ENCODE results near the gene FKBP15.
A peak's percentile ranks its signal among the peaks of the same experiment; 100 is the strongest.
"Not testable (repeated sequence)": the region's sequence is repeated elsewhere in the genome, so short reads cannot be mapped to it uniquely, and the experiment has no call there.

FKBP15 gene, protein sequence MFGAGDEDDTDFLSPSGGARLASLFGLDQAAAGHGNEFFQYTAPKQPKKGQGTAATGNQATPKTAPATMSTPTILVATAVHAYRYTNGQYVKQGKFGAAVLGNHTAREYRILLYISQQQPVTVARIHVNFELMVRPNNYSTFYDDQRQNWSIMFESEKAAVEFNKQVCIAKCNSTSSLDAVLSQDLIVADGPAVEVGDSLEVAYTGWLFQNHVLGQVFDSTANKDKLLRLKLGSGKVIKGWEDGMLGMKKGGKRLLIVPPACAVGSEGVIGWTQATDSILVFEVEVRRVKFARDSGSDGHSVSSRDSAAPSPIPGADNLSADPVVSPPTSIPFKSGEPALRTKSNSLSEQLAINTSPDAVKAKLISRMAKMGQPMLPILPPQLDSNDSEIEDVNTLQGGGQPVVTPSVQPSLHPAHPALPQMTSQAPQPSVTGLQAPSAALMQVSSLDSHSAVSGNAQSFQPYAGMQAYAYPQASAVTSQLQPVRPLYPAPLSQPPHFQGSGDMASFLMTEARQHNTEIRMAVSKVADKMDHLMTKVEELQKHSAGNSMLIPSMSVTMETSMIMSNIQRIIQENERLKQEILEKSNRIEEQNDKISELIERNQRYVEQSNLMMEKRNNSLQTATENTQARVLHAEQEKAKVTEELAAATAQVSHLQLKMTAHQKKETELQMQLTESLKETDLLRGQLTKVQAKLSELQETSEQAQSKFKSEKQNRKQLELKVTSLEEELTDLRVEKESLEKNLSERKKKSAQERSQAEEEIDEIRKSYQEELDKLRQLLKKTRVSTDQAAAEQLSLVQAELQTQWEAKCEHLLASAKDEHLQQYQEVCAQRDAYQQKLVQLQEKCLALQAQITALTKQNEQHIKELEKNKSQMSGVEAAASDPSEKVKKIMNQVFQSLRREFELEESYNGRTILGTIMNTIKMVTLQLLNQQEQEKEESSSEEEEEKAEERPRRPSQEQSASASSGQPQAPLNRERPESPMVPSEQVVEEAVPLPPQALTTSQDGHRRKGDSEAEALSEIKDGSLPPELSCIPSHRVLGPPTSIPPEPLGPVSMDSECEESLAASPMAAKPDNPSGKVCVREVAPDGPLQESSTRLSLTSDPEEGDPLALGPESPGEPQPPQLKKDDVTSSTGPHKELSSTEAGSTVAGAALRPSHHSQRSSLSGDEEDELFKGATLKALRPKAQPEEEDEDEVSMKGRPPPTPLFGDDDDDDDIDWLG

DNA sequence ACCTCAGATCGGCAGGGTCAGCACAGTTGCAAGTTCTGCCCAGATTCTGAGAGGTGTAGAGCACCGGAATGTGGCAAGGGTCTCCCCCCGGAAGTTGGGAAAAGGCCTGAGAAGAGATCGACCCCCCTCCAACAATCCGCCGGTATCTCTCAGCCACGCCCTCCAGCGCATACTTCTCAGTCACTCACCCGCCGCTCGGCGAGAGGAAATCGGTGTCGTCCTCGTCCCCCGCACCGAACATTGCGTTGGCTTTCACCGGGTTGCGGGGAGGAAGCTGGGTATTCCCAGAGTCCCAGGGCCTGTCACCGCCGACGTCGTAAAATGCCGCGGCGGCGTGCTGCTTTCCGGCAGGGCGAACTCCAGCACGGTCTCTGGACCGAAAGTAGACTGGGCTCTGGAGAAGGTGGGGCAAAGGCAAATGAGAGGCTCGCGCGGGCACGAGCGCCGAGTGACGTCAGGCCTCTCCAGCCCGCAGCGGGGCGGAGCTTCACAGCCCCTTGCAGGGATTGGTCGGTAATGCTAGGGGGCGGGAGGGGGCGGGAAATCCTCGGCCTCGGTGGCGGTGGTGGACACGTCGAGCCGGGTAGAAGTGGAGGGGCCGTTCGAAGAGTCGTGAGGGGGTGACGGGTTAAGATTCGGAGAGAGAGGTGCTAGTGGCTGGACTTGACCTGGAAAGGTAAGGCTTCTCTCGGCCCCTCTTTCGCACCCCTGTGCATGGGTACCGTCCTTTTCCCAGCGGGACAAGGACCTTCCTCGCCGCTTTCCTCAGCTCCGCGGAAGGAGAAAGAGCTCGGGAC, at the start of gene FKBP15, which contains the start of gene SLC31A1:
FKBP15 (minus strand) TSS at position 275 of the 797 bp plus-strand sequence; CDS start at position 241, 34 bp downstream.
SLC31A1 (plus strand) TSS at position 542 of the 797 bp plus-strand sequence. CDS start 34,605 bp downstream, outside the sequence.
- FAIRE-seq (peak; percentile 58), DNase-seq (ENCODE audit: insufficient read length, low spot score) (peak; percentile 98)

DNA sequence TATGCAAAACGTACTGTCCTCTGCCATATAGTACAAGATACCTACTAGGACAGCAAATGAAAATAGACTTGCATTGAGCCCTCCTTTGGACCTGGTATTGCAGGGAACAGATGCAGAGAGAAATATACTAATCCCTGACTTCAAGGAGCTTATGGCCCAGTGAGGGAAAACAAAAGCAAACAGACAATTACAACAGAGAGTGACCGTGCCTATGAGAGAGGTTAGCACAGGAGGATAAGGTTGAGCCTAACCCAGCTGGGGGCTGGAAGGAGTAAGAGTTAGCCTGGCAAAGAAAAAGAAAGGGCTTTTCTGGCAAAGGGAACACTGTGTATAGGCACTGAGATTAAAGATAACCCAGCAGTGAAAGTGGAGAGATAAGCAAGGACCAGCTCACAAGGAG, 48.8 kb upstream of the FKBP15 start:
- FAIRE-seq (no peak), DNase-seq (ENCODE audit: insufficient read length, low spot score) (no peak)

DNA sequence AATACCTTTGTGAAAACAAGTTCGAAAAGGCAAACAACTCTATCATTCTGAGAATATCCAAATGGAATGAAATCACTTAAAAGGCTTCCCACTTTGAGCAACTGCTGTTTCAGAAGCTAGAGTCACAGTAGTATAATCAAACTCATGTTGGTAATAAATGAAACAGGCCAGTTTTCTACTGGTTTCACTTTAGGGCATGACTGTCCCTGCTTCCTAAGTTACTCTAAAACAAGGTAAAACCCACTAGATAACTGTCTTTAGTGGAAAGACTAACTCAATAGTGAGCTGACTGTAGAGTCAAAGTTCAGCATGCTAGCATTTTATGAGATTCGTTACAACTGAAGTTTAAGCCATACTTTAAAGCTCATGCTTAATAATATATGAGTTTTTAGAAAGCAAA, 48.3 kb upstream of the FKBP15 start:
- FAIRE-seq: no peak
- no peak for DNase-seq (ENCODE audit: insufficient read length, low spot score)

DNA sequence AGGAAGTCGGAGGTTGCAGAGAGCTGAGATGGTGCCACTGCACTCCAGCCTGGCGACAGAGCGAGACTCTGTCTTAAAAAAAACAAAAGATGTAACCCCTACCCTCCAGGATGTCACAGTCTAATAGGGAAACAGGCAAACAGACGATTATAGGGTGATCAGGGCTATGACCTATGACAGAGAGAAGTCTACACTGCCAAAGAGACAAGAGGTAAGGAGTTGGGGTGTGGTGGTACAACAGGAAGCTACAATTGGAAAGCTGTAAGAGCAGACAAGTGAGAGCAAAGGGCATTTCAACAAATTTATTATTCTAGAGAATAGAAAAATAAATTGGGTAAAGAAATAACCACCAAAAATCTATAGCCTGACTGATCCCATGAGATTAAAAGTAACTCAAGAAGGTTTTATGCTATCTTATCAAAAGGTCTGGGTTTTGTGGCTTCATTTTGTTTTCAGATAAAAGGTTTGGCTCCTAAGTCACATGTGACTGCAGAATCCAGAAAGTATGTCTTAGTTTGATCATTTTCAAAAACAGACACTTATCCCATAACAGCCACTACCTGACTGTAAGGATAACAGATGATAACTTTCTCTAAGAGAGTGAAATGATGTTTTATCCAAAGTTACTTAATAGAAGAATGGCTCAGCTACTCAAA, 47.0 kb upstream of the FKBP15 start:
- DNase-seq (ENCODE audit: insufficient read length, low spot score) (no peak), FAIRE-seq (no peak)

- no peak for DNase-seq (ENCODE audit: insufficient read length, low spot score)
- FAIRE-seq: no peak
Measured at GRCh38 chr9:113266174-113266573, 45.1 kb upstream of the FKBP15 start.

- DNase-seq (ENCODE audit: insufficient read length, low spot score) (no peak), FAIRE-seq (no peak)
Measured at GRCh38 chr9:113261917-113262671, 41.0 kb upstream of the FKBP15 start.

DNA sequence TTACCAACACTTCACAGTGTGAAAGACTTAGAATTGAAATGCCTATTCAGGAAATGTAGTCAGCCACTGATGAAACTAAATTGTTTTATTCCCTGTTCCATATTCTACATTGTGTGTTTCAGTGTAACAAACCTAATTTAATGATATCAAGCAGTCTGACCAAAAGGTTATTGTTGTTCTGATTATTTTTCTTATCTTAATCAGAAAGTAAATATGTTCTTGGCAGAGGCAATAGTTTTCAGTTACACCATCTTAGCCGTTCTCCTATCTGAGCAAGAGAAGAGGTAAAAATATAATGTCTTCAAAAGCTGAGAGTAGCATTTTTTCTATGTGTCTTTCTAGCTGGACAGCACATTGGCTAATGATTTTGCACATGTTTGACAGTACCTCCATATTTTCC, 37.2 kb upstream of the FKBP15 start:
- FAIRE-seq: no peak
- no peak for DNase-seq (ENCODE audit: insufficient read length, low spot score)

GRCh38 chr9:113257863-113258262, 36.8 kb upstream of the FKBP15 start:
- DNase-seq (ENCODE audit: insufficient read length, low spot score): no peak
- no peak for FAIRE-seq

GRCh38 chr9:113255438-113255837, 34.4 kb upstream of the FKBP15 start:
- no peak for DNase-seq (ENCODE audit: insufficient read length, low spot score)
- FAIRE-seq: no peak

GRCh38 chr9:113254991-113255390, 33.9 kb upstream of the FKBP15 start:
- no peak for DNase-seq (ENCODE audit: insufficient read length, low spot score)
- no peak for FAIRE-seq

DNA sequence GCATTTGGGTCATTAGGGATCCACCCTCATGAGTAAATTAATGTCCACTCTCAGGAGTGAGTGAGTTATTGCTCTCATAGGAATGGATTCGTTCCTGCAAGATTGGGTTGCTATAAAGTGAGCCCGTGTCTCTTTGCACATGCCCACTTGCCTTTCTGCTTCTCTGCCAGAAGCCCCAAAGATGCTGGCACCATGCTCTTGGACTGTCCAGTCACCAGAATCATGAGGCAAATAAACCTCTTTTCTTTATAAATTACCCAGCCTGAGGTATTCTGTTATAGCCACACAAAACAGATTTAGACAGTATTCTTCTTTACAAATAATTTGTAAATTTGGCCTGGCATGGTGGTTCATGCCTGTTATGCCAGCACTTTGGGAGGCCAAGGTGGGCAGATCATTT, 29.7 kb upstream of the FKBP15 start:
- no peak for DNase-seq (ENCODE audit: insufficient read length, low spot score)
- no peak for FAIRE-seq

DNA sequence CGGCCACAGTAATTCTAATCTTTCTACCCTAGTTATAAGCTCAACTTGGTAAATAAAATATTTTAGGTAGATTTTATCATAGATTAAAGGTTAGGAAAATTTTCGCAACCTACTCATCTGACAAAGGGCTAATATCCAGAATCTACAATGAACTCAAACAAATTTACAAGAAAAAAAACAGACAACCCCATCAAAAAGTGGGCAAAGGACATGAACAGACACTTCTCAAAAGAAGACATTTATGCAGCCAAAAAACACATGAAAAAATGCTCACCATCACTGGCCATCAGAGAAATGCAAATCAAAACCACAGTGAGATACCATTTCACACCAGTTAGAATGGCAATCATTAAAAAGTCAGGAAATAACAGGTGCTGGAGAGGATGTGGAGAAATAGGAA, 28.6 kb upstream of the FKBP15 start:
- not testable (repeated sequence) for FAIRE-seq; DNase-seq (ENCODE audit: insufficient read length, low spot score)

DNA sequence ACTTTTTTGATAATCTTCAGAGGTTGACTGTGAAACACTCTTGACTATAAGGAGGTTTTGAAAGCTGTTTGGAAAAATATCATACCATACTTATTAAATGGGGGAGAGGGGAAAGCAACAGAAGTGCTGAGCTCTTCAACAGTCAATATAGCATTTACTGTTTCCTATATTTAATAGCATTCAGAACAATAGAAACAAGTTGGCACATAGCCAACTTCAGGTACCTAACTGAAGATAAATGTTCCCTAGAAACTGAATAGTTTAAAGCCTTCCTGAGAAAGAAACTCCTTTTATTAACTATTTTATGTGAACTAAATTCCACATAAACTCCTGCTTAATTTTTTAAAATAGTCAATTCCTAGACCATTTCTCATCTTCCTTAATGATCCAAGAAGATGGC, 26.6 kb upstream of the FKBP15 start:
- no peak for FAIRE-seq

GRCh38 chr9:113246928-113247327, 25.9 kb upstream of the FKBP15 start:
- FAIRE-seq: no peak
- no peak for DNase-seq (ENCODE audit: insufficient read length, low spot score)

More for the DNA sequence above, 26.6 kb upstream of the FKBP15 start:
- no peak for DNase-seq (ENCODE audit: insufficient read length, low spot score)

- DNase-seq (ENCODE audit: insufficient read length, low spot score): no peak
Measured at GRCh38 chr9:113245894-113246293, 24.8 kb upstream of the FKBP15 start.

GRCh38 chr9:113244556-113244955, 23.5 kb upstream of the FKBP15 start:
- DNase-seq (ENCODE audit: insufficient read length, low spot score): no peak
- no peak for FAIRE-seq

More at GRCh38 chr9:113245894-113246293, 24.8 kb upstream of the FKBP15 start:
- no peak for FAIRE-seq

DNA sequence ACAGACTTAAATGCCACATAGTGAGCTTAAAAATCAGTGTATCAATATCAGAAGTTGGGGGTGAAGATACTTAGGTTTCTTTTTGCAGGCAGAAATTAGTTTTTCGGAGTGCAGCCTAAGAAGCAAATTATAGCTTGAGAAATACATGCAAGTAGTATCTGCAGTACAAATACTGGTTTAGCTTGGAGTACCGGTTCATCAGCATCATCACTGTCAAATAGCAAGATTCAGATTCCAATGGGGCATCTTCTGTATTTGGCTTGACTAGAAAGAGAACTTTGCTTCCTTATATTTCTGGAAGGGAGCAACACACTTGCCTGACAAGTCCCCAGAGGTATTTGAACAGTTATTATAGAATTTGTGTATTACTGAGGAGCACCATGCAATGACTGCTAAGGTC, 20.1 kb upstream of the FKBP15 start:
- FAIRE-seq: no peak
- no peak for DNase-seq (ENCODE audit: insufficient read length, low spot score)

DNA sequence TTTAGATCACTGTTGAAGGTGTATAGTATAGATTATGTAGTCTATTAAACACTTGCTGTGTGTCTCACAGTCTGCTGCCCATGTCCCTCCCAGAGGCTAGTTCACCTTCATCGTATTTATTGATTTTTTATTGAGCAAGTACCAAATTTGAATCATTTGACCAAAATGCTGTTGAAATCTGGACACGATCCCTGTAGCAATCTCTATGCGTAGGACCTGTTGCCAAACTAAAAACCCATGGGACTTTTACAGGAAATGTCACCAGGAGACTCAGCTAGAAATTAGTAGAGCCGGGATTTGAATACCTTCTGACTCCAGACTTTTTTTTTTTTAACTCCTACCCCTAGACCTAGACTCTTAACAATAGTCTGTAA, 17.8 kb upstream of the FKBP15 start:
- no peak for FAIRE-seq
- no peak for DNase-seq (ENCODE audit: insufficient read length, low spot score)

All from HTR-8/SVneo (cell line).